GM12878 (cell line): Measurements from ENCODE around the gene KIF3A. TPM values are rescaled to one million over a fixed set of nuclear protein-coding genes. Genes with fewer than 3 reads are reported as not detected.
A peak's percentile ranks its signal among the peaks of the same experiment; 100 is the strongest.

Experiments used
- ATAC-seq: fragments of 200-7000 bp; cut with Tn5 transposase; 3 replicates; pipeline ENCODE4 v1.9.1; 2020; ENCODE audit warnings: mild to moderate bottlenecking, moderate library complexity
- BruUV-seq: library from RNA; stranded (reverse); fragments of 400-500 nt; replicated peaks from 2 replicates; lab custom pipeline; 2021; lab: Mats Ljungman, UMichigan
- CTCF ChIA-PET: fragments of 300-600 bp; sonication (Branson Sonifier 250); formaldehyde crosslinking; extraction: SDS; loops from one replicate; lab custom pipeline; 2021; ENCODE audit warnings: inconsistent platforms; lab: Yijun Ruan, JAX
- POLR2A ChIA-PET: fragments of 350-600 bp; formaldehyde crosslinking; extraction: SDS; loops from one replicate; lab custom pipeline; 2021; ENCODE audit warnings: inconsistent platforms; lab: Charles Lee
- RAD21 ChIA-PET: fragments of 300-600 bp; sonication (Branson Sonifier 250); formaldehyde crosslinking; loops from one replicate; lab custom pipeline; 2023; ENCODE audit warnings: antibody characterized with exemption; ENCODE audit not compliant: unreplicated experiment; lab: Charles Lee
- SMC1A ChIA-PET: fragments of 300-600 bp; sonication (Branson Sonifier 250); formaldehyde crosslinking; loops from one replicate; lab custom pipeline; 2023; ENCODE audit not compliant: unreplicated experiment, uncharacterized antibody; lab: Charles Lee
- DNase-seq: peaks from one replicate; pipeline ENCODE4 v3.0.0-alpha.2; 2011; ENCODE audit warnings: low read depth, low spot score
- FAIRE-seq: peaks from 3 replicates; lab custom pipeline; 2011; peaks lifted over from hg19 to GRCh38; lab: Jason Lieb, UNC
- H2AFZ ChIP-seq: 2 replicates; pipeline ENCODE4 v1.6.0; 2011; ENCODE audit warnings: low read depth, low read length, control low read depth; ENCODE audit not compliant: control insufficient read depth
- H3K27ac ChIP-seq: 2 replicates; pipeline ENCODE4 v1.5.1; 2011; ENCODE audit warnings: control low read depth; ENCODE audit not compliant: control insufficient read depth, insufficient read depth
- H3K27me3 ChIP-seq, 2 experiments: replicated peaks in 1 of 2; 2 replicates each; pipeline versions ENCODE4 v1.6.0 to v1.6.1; 2011; ENCODE audit warnings: low read length in 1 of 2; ENCODE audit not compliant: control insufficient read depth in 2 of 2, insufficient read depth in 2 of 2
- H3K36me3 ChIP-seq, 2 experiments: 2 replicates each; pipeline ENCODE4 v1.5.1; 2011; ENCODE audit warnings: low read length in 1 of 2; ENCODE audit not compliant: control insufficient read depth in 2 of 2, insufficient read depth in 2 of 2
- H3K4me1 ChIP-seq: 2 replicates; pipeline ENCODE4 v1.6.1; 2011; ENCODE audit warnings: mild to moderate bottlenecking, low read length, moderate library complexity, mixed read lengths; ENCODE audit not compliant: control insufficient read depth, insufficient read depth
- H3K4me2 ChIP-seq: 2 replicates; pipeline ENCODE4 v1.6.0; 2011; ENCODE audit warnings: control low read depth; ENCODE audit not compliant: control insufficient read depth, insufficient read depth
- H3K4me3 ChIP-seq: fragments of 200-600 bp; sonication (generic); 2 replicates; pipeline ENCODE4 v1.5.1; 2016
- H3K79me2 ChIP-seq: 2 replicates; pipeline ENCODE4 v1.6.0; 2011; ENCODE audit warnings: low read length; ENCODE audit not compliant: control insufficient read depth, insufficient read depth
- H3K9ac ChIP-seq: 2 replicates; pipeline ENCODE4 v1.8.0; 2011; ENCODE audit warnings: low read length, control low read depth, mixed read lengths; ENCODE audit not compliant: control insufficient read depth, insufficient read depth
- H3K9me3 ChIP-seq: replicated peaks from 3 replicates; pipeline ENCODE4 v1.5.1; 2011; ENCODE audit warnings: mild to moderate bottlenecking, low read length; ENCODE audit not compliant: control insufficient read depth, insufficient read depth
- H4K20me1 ChIP-seq: 2 replicates; pipeline ENCODE4 v1.6.0; 2011; ENCODE audit not compliant: control insufficient read depth, insufficient read depth
- EZH2 ChIP-seq: IDR thresholded peaks from 2 replicates; pipeline ENCODE4 v1.6.1; 2012; ENCODE audit warnings: low read depth, mild to moderate bottlenecking, control low read depth, inconsistent platforms, low read length, borderline replicate concordance; ENCODE audit not compliant: control insufficient read depth
- PAX5 ChIP-seq: IDR thresholded peaks from 2 replicates; pipeline ENCODE4 v1.6.1; 2011; ENCODE audit warnings: low read depth, low read length, borderline replicate concordance
- POLR2AphosphoS5 ChIP-seq: IDR thresholded peaks from 2 replicates; pipeline ENCODE4 v1.6.1; 2011; ENCODE audit warnings: mild to moderate bottlenecking, low read length, inconsistent platforms
- YY1 ChIP-seq: IDR thresholded peaks from 2 replicates; pipeline ENCODE4 v1.6.1; 2011; ENCODE audit warnings: low read depth, mild to moderate bottlenecking, low read length
- WGBS: methylation state at CpG from one replicate; pipeline ENCODE4 v1.1.6; 2016; ENCODE audit warnings: low lambda C conversion rate; ENCODE audit not compliant: insufficient replicate concordance, insufficient coverage; ENCODE audit errors: missing lambda C conversion rate; 5-methylcytosine and 5-hydroxymethylcytosine counted together
- in situ Hi-C: fragments of 300-500 bp; cut with MboI; formaldehyde crosslinking; loops from 9 replicates; pipeline ENCODE4 v1.14.3; 2018; ENCODE audit warnings: mixed read lengths
- intact Hi-C: fragments of 100-400 bp; cut with micrococcal nuclease; formaldehyde crosslinking; loops from one replicate; pipeline ENCODE4 v1.14.2; 2022; ENCODE audit not compliant: unreplicated experiment
- polyA plus RNA-seq, 11 experiments: library from polyadenylated mRNA; depleted of rRNA in 4 of 11; unstranded in 6 of 11; stranded (reverse) in 5 of 11; fragments of >200 nt; fragmentation: Nextera tagmentation in 4 of 11; fragmentation: Illumina TruSeq in 1 of 11; extraction: Ambion mirVana in 4 of 11; extraction: Trizol in 1 of 11; gene quantifications; 1 replicate in 1 of 11; 2 replicates in 10 of 11; pipeline versions ENCODE4 v1.2.1 to v1.2.3, GENCODE V29; 2011 to 2016; ENCODE audit warnings: inconsistent platforms in 2 of 11, missing spikeins in 2 of 11, low read depth in 1 of 11
- total RNA-seq, 4 experiments: library from RNA; depleted of rRNA in 3 of 4; stranded (reverse); fragments of >200 nt in 3 of 4; fragmentation: Illumina TruSeq in 1 of 4; extraction: Trizol in 1 of 4; gene quantifications; 2 replicates each; pipeline versions ENCODE4 v1.2.1 to v1.2.3, GENCODE V29; 2013 to 2021
- TF ChIP-seq, protein P1 (sequence below): fragments of 450-650 bp; IDR thresholded peaks from 2 replicates; pipeline ENCODE4 v1.6.1; 2016; ENCODE audit warnings: mild to moderate bottlenecking

KIF3A gene
- total and polyA plus RNA-seq, 10 of the 15 experiments (the other 5 are each of a cell fraction or from before 2014, with no cell fraction given), result 2.7 to 36.5 (median 10.0) TPM

DNA sequence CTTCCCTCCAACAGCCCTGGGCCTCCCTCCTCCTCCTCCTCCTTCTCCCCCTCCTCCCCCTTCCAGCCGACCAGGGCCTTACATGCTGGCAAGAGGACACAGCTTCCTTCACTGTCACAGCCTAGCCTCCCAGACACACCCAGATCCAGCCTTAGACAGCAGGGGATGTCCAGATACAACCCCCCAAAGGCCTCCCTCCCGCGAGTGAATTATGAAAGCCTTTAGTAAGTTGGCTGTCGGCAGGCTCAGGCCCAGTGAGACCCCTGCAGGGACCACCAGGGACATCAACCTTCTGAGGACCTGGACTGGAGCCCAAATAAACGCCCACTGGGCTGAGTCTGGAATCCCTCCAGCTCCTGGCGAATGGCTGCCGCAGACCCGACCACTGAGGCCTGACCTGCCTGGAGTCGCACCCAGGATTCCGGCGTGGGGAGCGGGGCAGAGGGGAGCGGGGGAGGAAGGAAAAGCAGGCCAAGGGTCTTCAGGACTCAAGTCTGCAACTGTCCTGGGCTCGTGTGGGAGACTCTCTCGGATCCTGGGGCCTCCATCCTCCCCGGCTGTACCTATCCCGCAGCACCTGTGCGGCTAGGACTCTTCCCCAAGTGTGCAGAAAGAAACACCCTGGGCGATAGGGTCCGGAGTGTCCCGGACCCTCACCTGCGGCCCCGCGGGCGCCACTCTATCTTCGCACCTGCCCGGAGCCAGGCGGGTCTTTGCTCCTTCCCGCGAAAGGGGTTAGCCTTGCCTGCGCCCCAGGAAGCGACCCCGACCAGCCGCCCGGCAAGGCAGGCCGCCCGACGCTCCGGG, 39.0 kb upstream of the KIF3A start:
- ATAC-seq, result peak; percentile 47
- H3K9ac ChIP-seq, result peak overlapping the region; percentile 81
- no peaks in the 10 kb centered on the region for H3K36me3 ChIP-seq
- H3K9me3 ChIP-seq, result no peaks in the 10 kb centered on the region
- H3K4me3 ChIP-seq, result peak overlapping the region; percentile 65
- no TSS peak for BruUV-seq
- intact Hi-C loops (no loop called here), in situ Hi-C loops (no loop called here)
- CTCF ChIA-PET, result interaction anchor here (0.8 to 3.5 kb wide), 6 partner anchors 22 to 44 kb away, joined by 3 to 15 read pairs (median 4); no protein-coding TSS in a partner anchor
- peaks cover 9% of the 10 kb centered on the region for H3K79me2 ChIP-seq
- peak overlapping the region; percentile 90 for H3K4me2 ChIP-seq
- POLR2A ChIA-PET, result interaction anchor here (0.5 to 7.2 kb wide), 6 partner anchors 22 to 87 kb away, joined by 3 to 56 read pairs (median 6); partner anchors contain the start of gene CCNI2
- no peak for DNase-seq
- no peaks in the 10 kb centered on the region for H4K20me1 ChIP-seq
- WGBS, result 19% methylated on average over 31 of the region's 39 CpGs
- TF ChIP-seq POLR2AphosphoS5 (peak; percentile 5), EZH2 (no peak), YY1 (peak; percentile 28; the same call in 1 of the 2 replicates), PAX5 (no peak)
- TF ChIP-seq, protein P1, sequence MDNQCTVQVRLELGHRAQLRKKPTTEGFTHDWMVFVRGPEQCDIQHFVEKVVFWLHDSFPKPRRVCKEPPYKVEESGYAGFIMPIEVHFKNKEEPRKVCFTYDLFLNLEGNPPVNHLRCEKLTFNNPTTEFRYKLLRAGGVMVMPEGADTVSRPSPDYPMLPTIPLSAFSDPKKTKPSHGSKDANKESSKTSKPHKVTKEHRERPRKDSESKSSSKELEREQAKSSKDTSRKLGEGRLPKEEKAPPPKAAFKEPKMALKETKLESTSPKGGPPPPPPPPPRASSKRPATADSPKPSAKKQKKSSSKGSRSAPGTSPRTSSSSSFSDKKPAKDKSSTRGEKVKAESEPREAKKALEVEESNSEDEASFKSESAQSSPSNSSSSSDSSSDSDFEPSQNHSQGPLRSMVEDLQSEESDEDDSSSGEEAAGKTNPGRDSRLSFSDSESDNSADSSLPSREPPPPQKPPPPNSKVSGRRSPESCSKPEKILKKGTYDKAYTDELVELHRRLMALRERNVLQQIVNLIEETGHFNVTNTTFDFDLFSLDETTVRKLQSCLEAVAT, result peak; percentile 83; the same call in 1 of the 2 replicates
- H2AFZ ChIP-seq, result peak overlapping the region; percentile 97
- no peak for FAIRE-seq
- RAD21 ChIA-PET, result interaction anchor here (0.6 to 2.0 kb wide), 5 partner anchors 43 to 276 kb away, joined by 3 to 10 read pairs (median 4); partner anchors contain the start of gene HSPA4
- 0 out of 2 replicates have a peak overlapping the region, but pooled peaks have one; percentile 10 for H3K27ac ChIP-seq
- SMC1A ChIA-PET, result interaction anchor here (1.0 to 7.5 kb wide), 8 partner anchors 9 to 115 kb away, joined by 3 to 88 read pairs (median 3); partner anchors contain the start of gene CCNI2
- peaks cover 7% of the 10 kb centered on the region for H3K4me1 ChIP-seq
- H3K27me3 ChIP-seq, result no peaks in the 10 kb centered on the region
